H1 (cell line): ENCODE data around the gene RCSD1. TPM values are rescaled to one million over a fixed set of nuclear protein-coding genes. Genes with fewer than 3 reads are reported as not detected.

Source experiments
- CHD7 ChIP-seq: fragments of 300-600 bp; sonication (generic); IDR thresholded peaks from 2 replicates; pipeline ENCODE4 v1.7.1; 2012; ENCODE audit warnings: low read length, moderate library complexity, mild to moderate bottlenecking, inconsistent platforms; ENCODE audit not compliant: insufficient replicate concordance
- KDM1A ChIP-seq: fragments of 200-600, 300-600 bp; sonication (generic); IDR thresholded peaks from 2 replicates; pipeline ENCODE4 v1.7.1; 2016; ENCODE audit warnings: mild to moderate bottlenecking, low read length, borderline replicate concordance
- MAFK ChIP-seq: IDR thresholded peaks from 2 replicates; pipeline ENCODE4 v1.6.1; 2012; ENCODE audit warnings: low read depth, mild to moderate bottlenecking, improper control_type of control experiment, low read length
- POLR2A ChIP-seq, 2 experiments: IDR thresholded peaks; 1 replicate in 1 of 2; 2 replicates in 1 of 2; pipeline ENCODE4 v1.6.1; 2011; ENCODE audit warnings: low read depth in 2 of 2, low read length in 2 of 2, mild to moderate bottlenecking in 2 of 2; ENCODE audit errors: control extremely low read depth in 1 of 2
- RBBP5 ChIP-seq: IDR thresholded peaks from 2 replicates; pipeline ENCODE4 v1.7.1; 2012; ENCODE audit warnings: low read depth, mild to moderate bottlenecking, inconsistent platforms, low read length, moderate library complexity, borderline replicate concordance
- RNF2 ChIP-seq: fragments of 200-900, 300-1000 bp; sonication (generic); IDR thresholded peaks from 2 replicates; pipeline ENCODE4 v1.7.1; 2016; ENCODE audit warnings: borderline replicate concordance, low read depth, mild to moderate bottlenecking, antibody characterized with exemption, low read length; ENCODE audit not compliant: poor library complexity, severe bottlenecking; ENCODE audit errors: missing control alignments
- SP1 ChIP-seq: IDR thresholded peaks from 2 replicates; pipeline ENCODE4 v1.6.1; 2011; ENCODE audit warnings: low read depth, low read length
- SP2 ChIP-seq: IDR thresholded peaks from 2 replicates; pipeline ENCODE4 v1.6.1; 2012; ENCODE audit warnings: mild to moderate bottlenecking, low read length, inconsistent platforms
- SUZ12 ChIP-seq: fragments of 200-600 bp; sonication (generic); IDR thresholded peaks from 2 replicates; pipeline ENCODE4 v1.6.1; 2012; ENCODE audit warnings: mild to moderate bottlenecking, inconsistent platforms, low read length, moderate library complexity, mixed read lengths
- TEAD4 ChIP-seq: IDR thresholded peaks from 2 replicates; pipeline ENCODE4 v1.6.1; 2012; ENCODE audit warnings: low read depth, low read length, inconsistent platforms, mixed read lengths
- ZNF274 ChIP-seq: IDR thresholded peaks from 2 replicates; pipeline ENCODE4 v1.7.0; 2012; ENCODE audit warnings: low read length, borderline replicate concordance; ENCODE audit errors: extremely low read depth
- polyA plus RNA-seq, 7 experiments: library from polyadenylated mRNA; depleted of rRNA in 3 of 7; stranded (reverse) in 5 of 7; unstranded in 2 of 7; fragments of >200 nt in 5 of 7; fragments of 200-250 nt in 2 of 7; gene quantifications; 1 replicate in 5 of 7; 2 replicates in 1 of 7; 4 replicates in 1 of 7; pipeline versions ENCODE4 v1.2.1 to v1.2.3, GENCODE V29; 2011 to 2013; ENCODE audit warnings: missing spikeins in 2 of 7, mixed read lengths in 2 of 7
- total RNA-seq: library from RNA; stranded (reverse); fragmentation: NEBNext Ultra II Directional; extraction: Animal tissue kit (Norgen Biotek cat#: 25700); gene quantifications from 2 replicates; pipeline ENCODE4 v1.2.1, GENCODE V29; 2021

RCSD1 gene
- total and polyA plus RNA-seq, 2 of the 8 experiments (the other 6 are each of a cell fraction or from before 2014, with no cell fraction given): 0.47 to 0.69 TPM

- no peak for TF ChIP-seq CHD7
- TF ChIP-seq KDM1A: no peak
- no peak for TF ChIP-seq RNF2
- no peak for TF ChIP-seq MAFK
- no peak for TF ChIP-seq TEAD4
- no peak for TF ChIP-seq POLR2A (IDR thresholded peaks at IDR 0.05; ENCODE audit: control extremely low read depth in 1 of 2, low read depth in 2 of 2, low read length in 2 of 2)
- no peak for TF ChIP-seq SUZ12
- no peak for TF ChIP-seq SP2
- no peak for TF ChIP-seq SP1
- no peak for TF ChIP-seq RBBP5
- no peak for TF ChIP-seq ZNF274
These were observed 107.1 kb downstream of the RCSD1 start (continued) for GRCh38 chr1:167737169-167737568.
